WTC11 (cell line): ENCODE data around the gene CELSR1.

Experiments used
- CREM ChIP-seq: sonication (generic); formaldehyde crosslinking; IDR thresholded peaks from 2 replicates; pipeline ENCODE4 v1.8.1; 2022; ENCODE audit warnings: mild to moderate bottlenecking, missing genetic modification reagents, moderate library complexity
- CTCF ChIP-seq: fragments of 200-600 bp; IDR thresholded peaks from 2 replicates; pipeline ENCODE4 v1.8.0; 2022; ENCODE audit warnings: antibody characterized with exemption
- E2F5 ChIP-seq: sonication (generic); formaldehyde crosslinking; IDR thresholded peaks from 2 replicates; pipeline ENCODE4 v1.8.1; 2022; ENCODE audit warnings: mild to moderate bottlenecking, moderate library complexity, missing genetic modification reagents
- ZMAT4 ChIP-seq: fragments of 250-450 bp; sonication (Bioruptor Pico); IDR thresholded peaks from 2 replicates; pipeline ENCODE4 v1.9.0; 2021; ENCODE audit warnings: mild to moderate bottlenecking

GRCh38 chr22:46581538-46582244 is 44.3 kb upstream of the CELSR1 start:
- TF ChIP-seq CTCF (no peak), E2F5 (CRISPR knock-in tag) (no peak), CREM (no peak), ZMAT4 (CRISPR knock-in tag) (no peak)
